ENCODE measurements around the gene KCNJ5.

- no peak for TF ChIP-seq CTCF (IDR thresholded peaks at IDR 0.05; ENCODE audit: insufficient read depth, low read length, poor library complexity, severe bottlenecking)
- no peak for TF ChIP-seq EZH2phosphoT487 (conservative IDR thresholded peaks at IDR 0.05; ENCODE audit: low read length)
Observed at GRCh38 chr11:128890543-128891368, at the start of gene KCNJ5.
